Measurements from ENCODE around the gene SFMBT2. TPM values are rescaled to one million over a fixed set of nuclear protein-coding genes. Genes with fewer than 3 reads are reported as not detected.

Gene SFMBT2
- polyA plus RNA-seq, 2 of the 4 experiments (the other 2 are of a cell fraction) = 9.6 to 10.2 TPM

DNA sequence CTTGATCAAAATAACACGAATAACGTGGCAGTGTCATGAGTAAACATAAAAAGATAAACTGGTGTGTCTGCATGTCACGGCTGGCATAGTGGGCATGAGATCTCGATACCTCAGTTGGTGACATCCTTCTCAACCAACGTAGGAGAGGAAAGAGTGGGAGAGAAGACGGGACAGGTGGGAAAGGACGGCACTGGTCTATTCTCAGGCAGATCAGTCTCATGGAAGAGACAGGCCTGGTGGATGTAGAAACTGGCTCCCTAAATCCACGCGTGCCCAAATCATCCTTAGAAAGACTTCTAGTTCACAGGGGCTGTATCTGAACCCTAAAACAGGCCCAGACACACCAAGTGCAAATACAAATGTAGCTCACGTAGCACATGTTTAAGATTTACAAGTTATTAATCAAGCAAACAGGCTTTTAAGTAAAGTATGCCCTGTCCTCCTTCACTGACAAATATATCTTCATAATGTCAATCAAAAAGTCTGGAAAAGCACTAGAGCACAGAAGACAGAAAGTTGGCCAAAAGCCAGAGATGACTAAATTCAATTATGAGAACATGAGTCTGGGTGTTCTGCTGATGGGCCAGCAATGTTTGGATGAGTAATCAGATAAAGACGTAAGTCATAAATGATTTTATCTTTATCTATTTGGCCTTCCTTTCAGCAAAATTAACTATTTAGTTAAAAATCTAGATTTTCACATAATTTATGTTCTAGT, 56.3 kb downstream of the SFMBT2 start:
- no peak for FAIRE-seq
- CTCF ChIA-PET = interaction anchor here (1.3 to 1.6 kb wide), 2 partner anchors 19 to 30 kb away, joined by 3 read pairs; no protein-coding TSS in a partner anchor
- WGBS (ENCODE audit: missing lambda C conversion rate) = 63% methylated on average over 11 of the region's 11 CpGs
- TF ChIP-seq PHF8 (IDR thresholded peaks at IDR 0.05; ENCODE audit: borderline replicate concordance, low read depth) (no peak), CBX2 (IDR thresholded peaks at IDR 0.05; ENCODE audit: borderline replicate concordance, low read depth) (no peak), MYC (IDR thresholded peaks at IDR 0.05; ENCODE audit: borderline replicate concordance, low read length) (no peak), EP300 (IDR thresholded peaks at IDR 0.05) (peak; percentile 76 to 87; a peak in 3 of 5 replicates), ZNF302 (CRISPR knock-in tag; IDR thresholded peaks at IDR 0.05) (no peak), NR3C1 (IDR thresholded peaks at IDR 0.05) (no peak), TFCP2L1 (CRISPR knock-in tag; IDR thresholded peaks at IDR 0.05) (no peak), SMC3 (IDR thresholded peaks at IDR 0.05) (peak; percentile 38; the same call in 2 of the 3 replicates), NPAS2 (CRISPR knock-in tag; IDR thresholded peaks at IDR 0.05; ENCODE audit: borderline replicate concordance) (no peak), EHF (CRISPR knock-in tag; IDR thresholded peaks at IDR 0.05) (no peak), JUN (IDR thresholded peaks at IDR 0.05) (peak; percentile 45 to 80; a peak in 4 of 5 replicates), ZSCAN20 (CRISPR knock-in tag; IDR thresholded peaks at IDR 0.05) (no peak), HOXA7 (CRISPR knock-in tag; IDR thresholded peaks at IDR 0.05) (no peak), NFE2L2 (conservative IDR thresholded peaks at IDR 0.05; ENCODE audit: low read length) (no peak), KDM1A (IDR thresholded peaks at IDR 0.05; ENCODE audit: low read depth) (no peak), ZC3H11A (IDR thresholded peaks at IDR 0.05) (no peak), TP53 (CRISPR knock-in tag; IDR thresholded peaks at IDR 0.05) (no peak), JUNB (IDR thresholded peaks at IDR 0.05) (peak; percentile 97), FOSB (CRISPR knock-in tag; IDR thresholded peaks at IDR 0.05) (no peak), MAFK (IDR thresholded peaks at IDR 0.05; ENCODE audit: partially characterized antibody) (no peak), KDM5A (IDR thresholded peaks at IDR 0.05) (no peak), CHD2 (IDR thresholded peaks at IDR 0.05; ENCODE audit: low read length, partially characterized antibody) (no peak), CEBPB (IDR thresholded peaks at IDR 0.05) (peak in 1 of 2 experiments; percentile 63; a peak in 2 of 4 replicates), CBX8 (IDR thresholded peaks at IDR 0.05) (no peak), RFX5 (IDR thresholded peaks at IDR 0.05) (no peak), GATA3 (IDR thresholded peaks at IDR 0.05; ENCODE audit: borderline replicate concordance) (peak; percentile 99), FOSL2 (IDR thresholded peaks at IDR 0.05) (peak; percentile 72), FOSL2 (CRISPR knock-in tag; IDR thresholded peaks at IDR 0.05) (peak; percentile 89), SREBF2 (IDR thresholded peaks at IDR 0.05) (no peak), RCOR1 (IDR thresholded peaks at IDR 0.05; ENCODE audit: low read depth, low read length) (no peak)
- TF ChIP-seq, protein P1, sequence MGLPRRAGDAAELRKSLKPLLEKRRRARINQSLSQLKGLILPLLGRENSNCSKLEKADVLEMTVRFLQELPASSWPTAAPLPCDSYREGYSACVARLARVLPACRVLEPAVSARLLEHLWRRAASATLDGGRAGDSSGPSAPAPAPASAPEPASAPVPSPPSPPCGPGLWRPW (IDR thresholded peaks at IDR 0.05) = no peak
- TF ChIP-seq, protein P2, sequence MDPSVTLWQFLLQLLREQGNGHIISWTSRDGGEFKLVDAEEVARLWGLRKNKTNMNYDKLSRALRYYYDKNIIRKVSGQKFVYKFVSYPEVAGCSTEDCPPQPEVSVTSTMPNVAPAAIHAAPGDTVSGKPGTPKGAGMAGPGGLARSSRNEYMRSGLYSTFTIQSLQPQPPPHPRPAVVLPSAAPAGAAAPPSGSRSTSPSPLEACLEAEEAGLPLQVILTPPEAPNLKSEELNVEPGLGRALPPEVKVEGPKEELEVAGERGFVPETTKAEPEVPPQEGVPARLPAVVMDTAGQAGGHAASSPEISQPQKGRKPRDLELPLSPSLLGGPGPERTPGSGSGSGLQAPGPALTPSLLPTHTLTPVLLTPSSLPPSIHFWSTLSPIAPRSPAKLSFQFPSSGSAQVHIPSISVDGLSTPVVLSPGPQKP (IDR thresholded peaks at IDR 0.05; ENCODE audit: low read depth, low read length) = no peak
- TF ChIP-seq, protein P3, sequence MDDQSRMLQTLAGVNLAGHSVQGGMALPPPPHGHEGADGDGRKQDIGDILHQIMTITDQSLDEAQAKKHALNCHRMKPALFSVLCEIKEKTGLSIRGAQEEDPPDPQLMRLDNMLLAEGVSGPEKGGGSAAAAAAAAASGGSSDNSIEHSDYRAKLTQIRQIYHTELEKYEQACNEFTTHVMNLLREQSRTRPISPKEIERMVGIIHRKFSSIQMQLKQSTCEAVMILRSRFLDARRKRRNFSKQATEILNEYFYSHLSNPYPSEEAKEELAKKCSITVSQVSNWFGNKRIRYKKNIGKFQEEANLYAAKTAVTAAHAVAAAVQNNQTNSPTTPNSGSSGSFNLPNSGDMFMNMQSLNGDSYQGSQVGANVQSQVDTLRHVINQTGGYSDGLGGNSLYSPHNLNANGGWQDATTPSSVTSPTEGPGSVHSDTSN (IDR thresholded peaks at IDR 0.05) = peak; percentile 82
- TF ChIP-seq, protein P4, sequence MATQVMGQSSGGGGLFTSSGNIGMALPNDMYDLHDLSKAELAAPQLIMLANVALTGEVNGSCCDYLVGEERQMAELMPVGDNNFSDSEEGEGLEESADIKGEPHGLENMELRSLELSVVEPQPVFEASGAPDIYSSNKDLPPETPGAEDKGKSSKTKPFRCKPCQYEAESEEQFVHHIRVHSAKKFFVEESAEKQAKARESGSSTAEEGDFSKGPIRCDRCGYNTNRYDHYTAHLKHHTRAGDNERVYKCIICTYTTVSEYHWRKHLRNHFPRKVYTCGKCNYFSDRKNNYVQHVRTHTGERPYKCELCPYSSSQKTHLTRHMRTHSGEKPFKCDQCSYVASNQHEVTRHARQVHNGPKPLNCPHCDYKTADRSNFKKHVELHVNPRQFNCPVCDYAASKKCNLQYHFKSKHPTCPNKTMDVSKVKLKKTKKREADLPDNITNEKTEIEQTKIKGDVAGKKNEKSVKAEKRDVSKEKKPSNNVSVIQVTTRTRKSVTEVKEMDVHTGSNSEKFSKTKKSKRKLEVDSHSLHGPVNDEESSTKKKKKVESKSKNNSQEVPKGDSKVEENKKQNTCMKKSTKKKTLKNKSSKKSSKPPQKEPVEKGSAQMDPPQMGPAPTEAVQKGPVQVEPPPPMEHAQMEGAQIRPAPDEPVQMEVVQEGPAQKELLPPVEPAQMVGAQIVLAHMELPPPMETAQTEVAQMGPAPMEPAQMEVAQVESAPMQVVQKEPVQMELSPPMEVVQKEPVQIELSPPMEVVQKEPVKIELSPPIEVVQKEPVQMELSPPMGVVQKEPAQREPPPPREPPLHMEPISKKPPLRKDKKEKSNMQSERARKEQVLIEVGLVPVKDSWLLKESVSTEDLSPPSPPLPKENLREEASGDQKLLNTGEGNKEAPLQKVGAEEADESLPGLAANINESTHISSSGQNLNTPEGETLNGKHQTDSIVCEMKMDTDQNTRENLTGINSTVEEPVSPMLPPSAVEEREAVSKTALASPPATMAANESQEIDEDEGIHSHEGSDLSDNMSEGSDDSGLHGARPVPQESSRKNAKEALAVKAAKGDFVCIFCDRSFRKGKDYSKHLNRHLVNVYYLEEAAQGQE (IDR thresholded peaks at IDR 0.05) = no peak
- TF ChIP-seq, protein P5, sequence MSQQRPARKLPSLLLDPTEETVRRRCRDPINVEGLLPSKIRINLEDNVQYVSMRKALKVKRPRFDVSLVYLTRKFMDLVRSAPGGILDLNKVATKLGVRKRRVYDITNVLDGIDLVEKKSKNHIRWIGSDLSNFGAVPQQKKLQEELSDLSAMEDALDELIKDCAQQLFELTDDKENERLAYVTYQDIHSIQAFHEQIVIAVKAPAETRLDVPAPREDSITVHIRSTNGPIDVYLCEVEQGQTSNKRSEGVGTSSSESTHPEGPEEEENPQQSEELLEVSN (IDR thresholded peaks at IDR 0.05; ENCODE audit: borderline replicate concordance, low read depth) = no peak
- TF ChIP-seq, protein P6, sequence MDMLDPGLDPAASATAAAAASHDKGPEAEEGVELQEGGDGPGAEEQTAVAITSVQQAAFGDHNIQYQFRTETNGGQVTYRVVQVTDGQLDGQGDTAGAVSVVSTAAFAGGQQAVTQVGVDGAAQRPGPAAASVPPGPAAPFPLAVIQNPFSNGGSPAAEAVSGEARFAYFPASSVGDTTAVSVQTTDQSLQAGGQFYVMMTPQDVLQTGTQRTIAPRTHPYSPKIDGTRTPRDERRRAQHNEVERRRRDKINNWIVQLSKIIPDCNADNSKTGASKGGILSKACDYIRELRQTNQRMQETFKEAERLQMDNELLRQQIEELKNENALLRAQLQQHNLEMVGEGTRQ (IDR thresholded peaks at IDR 0.05) = no peak

More for the DNA sequence above, 56.3 kb downstream of the SFMBT2 start:
- no peaks in the 10 kb centered on the region for H3K9me3 ChIP-seq
- H3K4me1 ChIP-seq = peaks cover 40% of the 10 kb centered on the region
- no peak overlapping the region for H3K4me3 ChIP-seq
- POLR2A ChIA-PET = interaction anchor here (1.0 kb wide), 1 partner anchor 43 kb away, joined by 3 read pairs; no protein-coding TSS in a partner anchor
- peak overlapping the region; percentile 42 for H3K4me2 ChIP-seq
- peak; percentile 78 to 85 for DNase-seq (ENCODE audit: low read depth in 1 of 2, low spot score in 1 of 2)
- peak overlapping the region; percentile 75 to 83 for H3K27ac ChIP-seq
- ATAC-seq = peak; percentile 76 to 81
